ENCODE data around the gene SHPK.

DNA sequence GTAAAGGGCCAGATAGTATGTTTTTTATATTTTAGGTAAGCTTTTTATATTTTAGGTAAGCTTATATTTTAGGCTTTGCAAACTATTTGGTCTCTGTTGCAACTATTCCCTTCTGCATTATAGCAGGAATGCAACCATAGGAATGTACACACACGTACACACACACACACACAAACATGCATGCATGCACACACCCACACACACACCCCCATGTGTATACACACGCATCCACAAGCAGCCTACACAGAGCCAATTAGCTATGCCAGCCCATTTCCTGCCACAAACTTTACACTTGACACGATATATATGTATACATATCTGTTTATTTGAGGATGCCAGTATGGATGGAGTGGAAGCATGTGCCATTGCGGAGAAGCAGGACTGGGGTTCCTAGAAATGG is 70.9 kb downstream of the SHPK start:
- TF ChIP-seq, protein P1, sequence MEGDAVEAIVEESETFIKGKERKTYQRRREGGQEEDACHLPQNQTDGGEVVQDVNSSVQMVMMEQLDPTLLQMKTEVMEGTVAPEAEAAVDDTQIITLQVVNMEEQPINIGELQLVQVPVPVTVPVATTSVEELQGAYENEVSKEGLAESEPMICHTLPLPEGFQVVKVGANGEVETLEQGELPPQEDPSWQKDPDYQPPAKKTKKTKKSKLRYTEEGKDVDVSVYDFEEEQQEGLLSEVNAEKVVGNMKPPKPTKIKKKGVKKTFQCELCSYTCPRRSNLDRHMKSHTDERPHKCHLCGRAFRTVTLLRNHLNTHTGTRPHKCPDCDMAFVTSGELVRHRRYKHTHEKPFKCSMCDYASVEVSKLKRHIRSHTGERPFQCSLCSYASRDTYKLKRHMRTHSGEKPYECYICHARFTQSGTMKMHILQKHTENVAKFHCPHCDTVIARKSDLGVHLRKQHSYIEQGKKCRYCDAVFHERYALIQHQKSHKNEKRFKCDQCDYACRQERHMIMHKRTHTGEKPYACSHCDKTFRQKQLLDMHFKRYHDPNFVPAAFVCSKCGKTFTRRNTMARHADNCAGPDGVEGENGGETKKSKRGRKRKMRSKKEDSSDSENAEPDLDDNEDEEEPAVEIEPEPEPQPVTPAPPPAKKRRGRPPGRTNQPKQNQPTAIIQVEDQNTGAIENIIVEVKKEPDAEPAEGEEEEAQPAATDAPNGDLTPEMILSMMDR (IDR thresholded peaks at IDR 0.05): no peak
- no peak for TF ChIP-seq POLR2A (IDR thresholded peaks at IDR 0.05)

Measured in testis (tissue), 2 donors.